Activated CD4-positive, alpha-beta memory T cell treated with anti-CD3 and anti-CD28 coated beads, Interleukin-2, amount 10 ng/mL, durations not matched to agents 7 days and 5 days (primary cell): ENCODE results near the gene ARHGAP9. TPM values are rescaled to one million over a fixed set of nuclear protein-coding genes. Genes with fewer than 3 reads are reported as not detected.

Experiments
- CTCF ChIA-PET: fragments of 350-600 bp; sonication (Branson Sonifier 250); formaldehyde crosslinking; loops from one replicate; lab custom pipeline; 2021; ENCODE audit warnings: antibody characterized with exemption, inconsistent platforms; lab: Charles Lee
- POLR2A ChIA-PET: fragments of 350-600 bp; sonication (Branson Sonifier 250); formaldehyde crosslinking; loops from one replicate; lab custom pipeline; 2021; ENCODE audit warnings: antibody characterized with exemption; lab: Charles Lee
- DNase-seq: peaks from one replicate; pipeline ENCODE4 v3.0.0-alpha.2; 2020
- H3K27ac Mint-ChIP-seq: one replicate; pipeline ENCODE4 v1.8.0; 2021; ENCODE audit warnings: mild to moderate bottlenecking, mixed read lengths
- H3K27me3 Mint-ChIP-seq: one replicate; pipeline ENCODE4 v1.8.0; 2021; ENCODE audit warnings: mixed read lengths
- H3K36me3 Mint-ChIP-seq: one replicate; pipeline ENCODE4 v1.8.0; 2021; ENCODE audit warnings: low read depth, mixed read lengths
- H3K4me1 Mint-ChIP-seq: one replicate; pipeline ENCODE4 v1.8.0; 2021; ENCODE audit warnings: mixed read lengths
- H3K4me3 Mint-ChIP-seq: one replicate; pipeline ENCODE4 v1.8.0; 2021; ENCODE audit warnings: mild to moderate bottlenecking, mixed read lengths
- H3K9me3 Mint-ChIP-seq: one replicate; pipeline ENCODE4 v1.8.0; 2021; ENCODE audit warnings: mixed read lengths
- total RNA-seq, 2 experiments: library from RNA; stranded (reverse); gene quantifications; one replicate each; pipeline ENCODE4 v1.2.3, GENCODE V29; 2021

ARHGAP9 gene
- 100 to 1,000 TPM; 171 to 188 TPM for total RNA-seq

- DNase-seq: peak; percentile 73
- H3K27me3 Mint-ChIP-seq: no peaks in the 10 kb centered on the region
- no peaks in the 10 kb centered on the region for H3K9me3 Mint-ChIP-seq
- peaks cover 53% of the 10 kb centered on the region for H3K4me1 Mint-ChIP-seq
- peaks cover 48% of the 10 kb centered on the region for H3K36me3 Mint-ChIP-seq
- CTCF ChIA-PET: interaction anchor here (0.8 to 15.2 kb wide), 5 partner anchors 18 to 105 kb away, joined by 3 to 204 read pairs (median 3); partner anchors contain the start of genes GLI1 and INHBC
- H3K27ac Mint-ChIP-seq: peak within 1 kb of the TSS; percentile 100
- H3K4me3 Mint-ChIP-seq: peak within 1 kb of the TSS; percentile 89
- POLR2A ChIA-PET: interaction anchor here (0.6 to 7.9 kb wide), 17 partner anchors 9 to 833 kb away, joined by 3 to 72 read pairs (median 4); partner anchors contain the start of genes DCTN2, DDIT3, GLI1 and MARS1
Measured at GRCh38 chr12:57479376-57480115, at the start of gene ARHGAP9. TSS of gene ARHGAP9 (minus strand) at chr12:57479866. CDS start at chr12:57479406, 460 bp downstream.

GRCh38 chr12:57528831-57529555, 49.3 kb upstream of the ARHGAP9 start:
- H3K9me3 Mint-ChIP-seq: no peaks in the 10 kb centered on the region
- DNase-seq: no peak
- H3K4me3 Mint-ChIP-seq: no peak overlapping the region
- H3K27me3 Mint-ChIP-seq: no peaks in the 10 kb centered on the region
- H3K4me1 Mint-ChIP-seq: peaks cover 17% of the 10 kb centered on the region
- ChIA-PET CTCF (no interaction called here), POLR2A (no interaction called here)
- H3K36me3 Mint-ChIP-seq: peaks cover 63% of the 10 kb centered on the region
- H3K27ac Mint-ChIP-seq: no peak overlapping the region

- H3K36me3 Mint-ChIP-seq: peaks cover 64% of the 10 kb centered on the region
- POLR2A ChIA-PET: no interaction called here
- H3K4me3 Mint-ChIP-seq: no peak overlapping the region
Measured at GRCh38 chr12:57528176-57528575, 48.5 kb upstream of the ARHGAP9 start.

GRCh38 chr12:57527184-57527583, 47.5 kb upstream of the ARHGAP9 start:
- ChIA-PET CTCF (interaction anchor here (0.6 to 1.3 kb wide), 3 partner anchors 19 to 68 kb away, joined by 3 to 5 read pairs (median 4); no protein-coding TSS in a partner anchor), POLR2A (interaction anchor here (1.6 to 1.8 kb wide), 2 partner anchors 11 to 19 kb away, joined by 4 to 6 read pairs; no protein-coding TSS in a partner anchor)
- no peaks in the 10 kb centered on the region for H3K27me3 Mint-ChIP-seq
- H3K4me3 Mint-ChIP-seq: no peak overlapping the region
- H3K36me3 Mint-ChIP-seq: peaks cover 54% of the 10 kb centered on the region
- H3K27ac Mint-ChIP-seq: no peak overlapping the region
- DNase-seq: no peak
- H3K9me3 Mint-ChIP-seq: no peaks in the 10 kb centered on the region
- H3K4me1 Mint-ChIP-seq: peaks cover 28% of the 10 kb centered on the region

More at GRCh38 chr12:57528176-57528575, 48.5 kb upstream of the ARHGAP9 start:
- Mint-ChIP-seq H3K27ac (no peak overlapping the region), H3K27me3 (no peaks in the 10 kb centered on the region), H3K4me1 (peaks cover 25% of the 10 kb centered on the region), H3K9me3 (no peaks in the 10 kb centered on the region)
- CTCF ChIA-PET: no interaction called here
- DNase-seq: no peak

GRCh38 chr12:57526477-57527126, 46.9 kb upstream of the ARHGAP9 start:
- CTCF ChIA-PET: interaction anchor here (0.6 to 1.3 kb wide), 3 partner anchors 20 to 68 kb away, joined by 3 to 5 read pairs (median 4); no protein-coding TSS in a partner anchor
- Mint-ChIP-seq H3K27ac (no peak overlapping the region), H3K27me3 (no peaks in the 10 kb centered on the region), H3K9me3 (no peaks in the 10 kb centered on the region), H3K4me3 (no peak overlapping the region), H3K36me3 (peaks cover 51% of the 10 kb centered on the region), H3K4me1 (peaks cover 34% of the 10 kb centered on the region)
- POLR2A ChIA-PET: interaction anchor here (1.6 to 1.8 kb wide), 3 partner anchors 11 to 19 kb away, joined by 4 to 6 read pairs (median 4); no protein-coding TSS in a partner anchor
- no peak for DNase-seq

GRCh38 chr12:57525615-57526383, 46.1 kb upstream of the ARHGAP9 start:
- H3K36me3 Mint-ChIP-seq: peaks cover 45% of the 10 kb centered on the region
- H3K9me3 Mint-ChIP-seq: no peaks in the 10 kb centered on the region
- H3K4me3 Mint-ChIP-seq: no peak overlapping the region
- peaks cover 42% of the 10 kb centered on the region for H3K4me1 Mint-ChIP-seq
- ChIA-PET POLR2A (interaction anchor here (1.6 to 1.8 kb wide), 3 partner anchors 11 to 20 kb away, joined by 4 to 6 read pairs (median 4); no protein-coding TSS in a partner anchor), CTCF (interaction anchor here (0.9 to 2.0 kb wide), 2 partner anchors 67 kb away, joined by 3 to 7 read pairs; partner anchors contain the start of gene GLI1)
- DNase-seq: no peak
- no peak overlapping the region for H3K27ac Mint-ChIP-seq
- no peaks in the 10 kb centered on the region for H3K27me3 Mint-ChIP-seq

- Mint-ChIP-seq H3K4me1 (peaks cover 42% of the 10 kb centered on the region), H3K4me3 (peak overlapping the region; percentile 88), H3K9me3 (no peaks in the 10 kb centered on the region), H3K27me3 (no peaks in the 10 kb centered on the region), H3K36me3 (peaks cover 44% of the 10 kb centered on the region), H3K27ac (no peak overlapping the region)
- no peak for DNase-seq
- ChIA-PET POLR2A (interaction anchor here (0.7 to 2.8 kb wide), 8 partner anchors 10 to 48 kb away, joined by 3 to 20 read pairs (median 4); partner anchors contain the start of genes ARHGAP9 and DCTN2), CTCF (interaction anchor here (0.9 to 2.2 kb wide), 3 partner anchors 49 to 66 kb away, joined by 3 to 7 read pairs (median 7); partner anchors contain the start of gene GLI1)
Measured at GRCh38 chr12:57524814-57525614, 45.3 kb upstream of the ARHGAP9 start.

GRCh38 chr12:57523706-57524614, 44.3 kb upstream of the ARHGAP9 start:
- peaks cover 48% of the 10 kb centered on the region for H3K4me1 Mint-ChIP-seq
- peak overlapping the region; percentile 86 for H3K27ac Mint-ChIP-seq
- H3K9me3 Mint-ChIP-seq: no peaks in the 10 kb centered on the region
- ChIA-PET POLR2A (interaction anchor here (0.6 to 2.8 kb wide), 11 partner anchors 9 to 49 kb away, joined by 3 to 20 read pairs (median 3); partner anchors contain the start of genes ARHGAP9 and DCTN2), CTCF (interaction anchor here (0.8 to 2.2 kb wide), 6 partner anchors 22 to 65 kb away, joined by 3 to 7 read pairs (median 4); partner anchors contain the start of gene GLI1)
- H3K4me3 Mint-ChIP-seq: peak overlapping the region; percentile 88
- no peak for DNase-seq
- peaks cover 46% of the 10 kb centered on the region for H3K36me3 Mint-ChIP-seq
- no peaks in the 10 kb centered on the region for H3K27me3 Mint-ChIP-seq

- H3K9me3 Mint-ChIP-seq: no peaks in the 10 kb centered on the region
- CTCF ChIA-PET: interaction anchor here (0.8 to 2.2 kb wide), 4 partner anchors 23 to 60 kb away, joined by 3 to 7 read pairs (median 4); no protein-coding TSS in a partner anchor
- POLR2A ChIA-PET: interaction anchor here (1.1 to 2.8 kb wide), 3 partner anchors 8 to 48 kb away, joined by 3 to 20 read pairs (median 9); partner anchors contain the start of gene DCTN2
- peaks cover 48% of the 10 kb centered on the region for H3K36me3 Mint-ChIP-seq
- H3K27ac Mint-ChIP-seq: peak overlapping the region; percentile 86
- H3K4me1 Mint-ChIP-seq: peaks cover 56% of the 10 kb centered on the region
- H3K4me3 Mint-ChIP-seq: peak overlapping the region; percentile 88
- no peak for DNase-seq
- H3K27me3 Mint-ChIP-seq: no peaks in the 10 kb centered on the region
Measured at GRCh38 chr12:57522887-57523705, 43.4 kb upstream of the ARHGAP9 start.
